Smooth muscle cell (in vitro differentiated cells): Measurements from ENCODE around the gene PINK1. TPM values are rescaled to one million over a fixed set of nuclear protein-coding genes. Genes with fewer than 3 reads are reported as not detected.
"Not testable (repeated sequence)": the region's sequence is repeated elsewhere in the genome, so short reads cannot be mapped to it uniquely, and the experiment has no call there.

Source experiments
- DNase-seq: peaks from one replicate; lab custom pipeline; 2025; ENCODE audit not compliant: unreplicated experiment; lab: John Stamatoyannopoulos, UW
- H2AFZ ChIP-seq: fragments of 200-600 bp; sonication (generic); 2 replicates; pipeline ENCODE4 v1.6.0; 2016; ENCODE audit warnings: antibody characterized with exemption, low read depth, mild to moderate bottlenecking
- H3F3A ChIP-seq: fragments of 200-600 bp; sonication (generic); 2 replicates; pipeline ENCODE4 v1.6.0; 2017; ENCODE audit warnings: antibody characterized with exemption, low read depth
- H3K27ac ChIP-seq: fragments of 200-600 bp; sonication (generic); 2 replicates; pipeline ENCODE4 v1.5.1; 2016; ENCODE audit warnings: low read depth, mild to moderate bottlenecking
- H3K27me3 ChIP-seq: fragments of 200-600 bp; sonication (generic); 2 replicates; pipeline ENCODE4 v1.6.1; 2016; ENCODE audit warnings: low read depth, mild to moderate bottlenecking
- H3K36me3 ChIP-seq: fragments of 200-600 bp; sonication (generic); 2 replicates; pipeline ENCODE4 v1.5.1; 2016; ENCODE audit warnings: low read depth
- H3K4me1 ChIP-seq: fragments of 200-600 bp; sonication (generic); 2 replicates; pipeline ENCODE4 v1.5.1; 2016; ENCODE audit warnings: low read depth
- H3K4me2 ChIP-seq: fragments of 200-600 bp; sonication (generic); 2 replicates; pipeline ENCODE4 v1.6.0; 2016; ENCODE audit warnings: mild to moderate bottlenecking
- H3K4me3 ChIP-seq: fragments of 200-600 bp; sonication (generic); 2 replicates; pipeline ENCODE4 v1.5.1; 2016; ENCODE audit warnings: mild to moderate bottlenecking
- H3K79me2 ChIP-seq: fragments of 200-600 bp; sonication (generic); 2 replicates; pipeline ENCODE4 v1.6.0; 2016; ENCODE audit warnings: low read depth, mild to moderate bottlenecking
- H3K9ac ChIP-seq: fragments of 200-600 bp; sonication (generic); 2 replicates; pipeline ENCODE4 v1.6.0; 2016; ENCODE audit warnings: low read depth
- H3K9me3 ChIP-seq: fragments of 200-600 bp; sonication (generic); replicated peaks from 2 replicates; pipeline ENCODE4 v1.5.1; 2016; ENCODE audit warnings: low read depth
- H4K20me1 ChIP-seq: fragments of 200-600 bp; sonication (generic); 2 replicates; pipeline ENCODE4 v1.6.0; 2016; ENCODE audit warnings: low read depth
- WGBS: methylation state at CpG from one replicate; pipeline ENCODE4 v1.1.7; 2016; ENCODE audit warnings: low lambda C conversion rate; 5-methylcytosine and 5-hydroxymethylcytosine counted together
- polyA plus RNA-seq: library from polyadenylated mRNA; unstranded; fragments of >200 nt; fragmentation: Nextera tagmentation; extraction: Ambion mirVana; gene quantifications from 2 replicates; pipeline ENCODE4 v1.2.1, GENCODE V29; 2016
- total RNA-seq: library from RNA; depleted of rRNA; stranded (reverse); fragments of >200 nt; gene quantifications from 2 replicates; pipeline ENCODE4 v1.2.3, GENCODE V29; 2014
- TF ChIP-seq, protein P1 (sequence below): fragments of 200-600 bp; sonication (generic); IDR thresholded peaks from 2 replicates; pipeline ENCODE4 v1.5.1; 2017; ENCODE audit warnings: borderline replicate concordance, mild to moderate bottlenecking, antibody characterized with exemption; ENCODE audit not compliant: insufficient read depth, poor library complexity, severe bottlenecking

PINK1 gene
- total and polyA plus RNA-seq, 2 experiments from 2014 or later: 28.8 to 63.3 TPM

DNA sequence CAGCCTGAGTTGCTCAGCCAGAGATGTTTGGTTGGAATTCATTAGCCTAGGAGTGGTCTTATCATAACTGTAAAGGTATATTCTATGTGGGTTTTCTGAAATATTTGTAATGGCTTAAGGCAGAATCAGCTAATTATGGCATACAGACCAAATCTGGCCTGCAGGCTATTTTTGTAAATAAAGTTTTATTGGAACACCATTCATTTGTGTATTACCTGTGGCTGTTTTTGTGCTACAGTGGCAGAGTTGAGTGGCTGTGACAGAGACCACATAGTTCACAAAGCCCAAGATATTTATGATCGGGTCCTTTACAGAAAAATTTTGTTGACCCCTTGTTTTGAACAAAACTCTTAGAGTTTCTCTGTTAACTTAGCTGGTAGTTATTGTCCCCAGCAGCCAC is 35.3 kb downstream of the PINK1 start:
- no peak overlapping the region for H3K27ac ChIP-seq
- H3K4me3 ChIP-seq: no peak overlapping the region
- no peak overlapping the region for H3K4me2 ChIP-seq
- WGBS: 91% methylated on average over 1 of the region's 1 CpG
- no peaks in the 10 kb centered on the region for H3K4me1 ChIP-seq
- H3F3A ChIP-seq: no peaks in the 10 kb centered on the region
- H3K9ac ChIP-seq: no peak overlapping the region
- DNase-seq: no peak
- H4K20me1 ChIP-seq: no peaks in the 10 kb centered on the region
- H2AFZ ChIP-seq: no peak overlapping the region
- H3K79me2 ChIP-seq: no peaks in the 10 kb centered on the region
- no peaks in the 10 kb centered on the region for H3K9me3 ChIP-seq
- no peaks in the 10 kb centered on the region for H3K36me3 ChIP-seq
- TF ChIP-seq, protein P1, sequence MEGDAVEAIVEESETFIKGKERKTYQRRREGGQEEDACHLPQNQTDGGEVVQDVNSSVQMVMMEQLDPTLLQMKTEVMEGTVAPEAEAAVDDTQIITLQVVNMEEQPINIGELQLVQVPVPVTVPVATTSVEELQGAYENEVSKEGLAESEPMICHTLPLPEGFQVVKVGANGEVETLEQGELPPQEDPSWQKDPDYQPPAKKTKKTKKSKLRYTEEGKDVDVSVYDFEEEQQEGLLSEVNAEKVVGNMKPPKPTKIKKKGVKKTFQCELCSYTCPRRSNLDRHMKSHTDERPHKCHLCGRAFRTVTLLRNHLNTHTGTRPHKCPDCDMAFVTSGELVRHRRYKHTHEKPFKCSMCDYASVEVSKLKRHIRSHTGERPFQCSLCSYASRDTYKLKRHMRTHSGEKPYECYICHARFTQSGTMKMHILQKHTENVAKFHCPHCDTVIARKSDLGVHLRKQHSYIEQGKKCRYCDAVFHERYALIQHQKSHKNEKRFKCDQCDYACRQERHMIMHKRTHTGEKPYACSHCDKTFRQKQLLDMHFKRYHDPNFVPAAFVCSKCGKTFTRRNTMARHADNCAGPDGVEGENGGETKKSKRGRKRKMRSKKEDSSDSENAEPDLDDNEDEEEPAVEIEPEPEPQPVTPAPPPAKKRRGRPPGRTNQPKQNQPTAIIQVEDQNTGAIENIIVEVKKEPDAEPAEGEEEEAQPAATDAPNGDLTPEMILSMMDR: no peak
- H3K27me3 ChIP-seq: no peaks in the 10 kb centered on the region

DNA sequence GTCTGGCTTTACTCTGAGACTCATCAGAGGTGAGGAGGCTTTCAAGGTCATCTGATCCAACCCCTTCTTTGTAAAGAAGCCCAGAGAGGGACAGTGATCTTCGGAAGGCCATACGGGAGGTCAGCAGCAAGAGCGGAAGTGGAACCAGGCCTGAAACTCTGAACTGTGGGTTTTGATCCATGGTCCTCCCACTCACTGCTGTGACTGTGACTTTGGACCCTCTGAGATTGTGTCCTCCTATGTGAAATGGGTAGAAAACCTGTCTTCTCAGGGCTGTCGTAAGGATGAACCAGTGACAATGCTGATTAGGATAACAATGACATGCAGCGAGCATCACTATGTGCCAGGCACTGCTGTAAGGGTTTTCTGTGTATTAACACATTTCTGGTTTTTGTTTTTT is 37.7 kb downstream of the PINK1 start:
- H3K4me3 ChIP-seq: no peak overlapping the region
- H3K9me3 ChIP-seq: no peaks in the 10 kb centered on the region
- no peaks in the 10 kb centered on the region for H3F3A ChIP-seq
- H3K4me2 ChIP-seq: no peak overlapping the region
- H3K27ac ChIP-seq: no peak overlapping the region
- no peaks in the 10 kb centered on the region for H3K36me3 ChIP-seq
- TF ChIP-seq, protein P1: no peak
- no peaks in the 10 kb centered on the region for H3K79me2 ChIP-seq
- no peaks in the 10 kb centered on the region for H3K27me3 ChIP-seq
- H2AFZ ChIP-seq: no peak overlapping the region
- no peak overlapping the region for H3K9ac ChIP-seq
- no peak for DNase-seq
- no peaks in the 10 kb centered on the region for H3K4me1 ChIP-seq
- 93% methylated on average over 5 of the region's 5 CpGs for WGBS
- H4K20me1 ChIP-seq: no peaks in the 10 kb centered on the region

DNA sequence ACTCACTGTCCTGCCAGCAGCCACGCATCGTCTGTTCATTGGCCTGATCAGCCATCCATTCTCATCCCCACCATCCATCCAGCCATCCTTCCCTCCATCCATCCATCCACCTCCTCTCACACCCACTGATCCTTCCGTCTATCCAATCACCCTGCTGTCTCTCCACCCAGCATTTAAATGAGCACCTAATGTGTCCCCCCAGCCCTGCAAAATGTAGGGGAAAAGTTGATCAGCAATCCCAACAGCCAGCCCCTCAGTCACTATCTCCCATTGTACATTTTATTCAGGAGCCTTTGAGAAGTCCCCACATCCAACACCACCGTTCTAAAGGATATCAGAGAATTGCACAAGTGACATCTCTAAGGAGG is 39.0 kb downstream of the PINK1 start:
- Histone ChIP-seq H3K9me3 (no peaks in the 10 kb centered on the region), H4K20me1 (no peaks in the 10 kb centered on the region), H3K4me2 (no peak overlapping the region), H2AFZ (no peak overlapping the region), H3F3A (no peaks in the 10 kb centered on the region), H3K4me1 (no peaks in the 10 kb centered on the region), H3K79me2 (no peaks in the 10 kb centered on the region), H3K27me3 (no peaks in the 10 kb centered on the region), H3K27ac (no peak overlapping the region), H3K36me3 (no peaks in the 10 kb centered on the region), H3K4me3 (no peak overlapping the region), H3K9ac (no peak overlapping the region)
- TF ChIP-seq, protein P1: no peak
- no peak for DNase-seq
- 94% methylated on average over 4 of the region's 4 CpGs for WGBS

DNA sequence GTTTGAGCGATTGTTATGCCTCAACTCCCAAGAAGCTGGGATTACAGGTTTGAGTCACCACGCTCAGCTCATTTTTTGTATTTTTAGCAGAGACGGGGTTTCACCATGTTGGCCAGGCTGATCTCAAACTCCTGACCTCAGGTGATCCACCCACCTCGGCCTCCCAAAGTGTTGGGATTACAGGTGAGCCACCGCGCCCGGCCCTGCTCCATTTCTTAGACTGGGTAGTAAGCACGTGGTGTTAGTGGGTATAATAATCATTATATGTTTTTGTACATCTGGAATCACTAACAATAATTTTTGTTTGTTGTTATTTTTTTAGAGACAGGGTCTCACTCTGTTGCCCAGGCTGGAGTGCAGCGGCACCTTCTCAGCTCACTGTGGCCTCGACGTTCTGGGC is 40.4 kb downstream of the PINK1 start:
- not testable (repeated sequence) for H3K27ac ChIP-seq, H3K4me1 ChIP-seq, DNase-seq, H3K36me3 ChIP-seq, H2AFZ ChIP-seq, H3K4me2 ChIP-seq, H3K9ac ChIP-seq, H3F3A ChIP-seq, H3K9me3 ChIP-seq, H3K79me2 ChIP-seq, H3K4me3 ChIP-seq, H3K27me3 ChIP-seq, H4K20me1 ChIP-seq
- WGBS: 91% methylated on average over 11 of the region's 11 CpGs
